IMR-90 (cell line): ENCODE data around the gene ATG4A. TPM values are rescaled to one million over a fixed set of nuclear protein-coding genes. Genes with fewer than 3 reads are reported as not detected.

Experiments used
- ATAC-seq: fragments of 200-7000 bp; cut with Tn5 transposase; 2 replicates; pipeline ENCODE4 v1.9.1; 2020; ENCODE audit warnings: low read depth, mild to moderate bottlenecking, moderate library complexity
- BruUV-seq: library from RNA; stranded (reverse); fragments of 400-500 nt; replicated peaks from 2 replicates; lab custom pipeline; 2021; lab: Mats Ljungman, UMichigan
- CTCF ChIA-PET: fragments of 300-600 bp; formaldehyde crosslinking; extraction: SDS; loops from one replicate; lab custom pipeline; 2021; ENCODE audit warnings: antibody characterized with exemption; lab: Yijun Ruan, JAX
- POLR2A ChIA-PET: fragments of 300-600 bp; sonication (Branson Sonifier 250); formaldehyde crosslinking; loops from one replicate; lab custom pipeline; 2022; ENCODE audit warnings: antibody characterized with exemption; ENCODE audit not compliant: unreplicated experiment; lab: Charles Lee
- DNase-seq: peaks from one replicate; pipeline ENCODE4 v3.0.0; 2013
- H2AFZ ChIP-seq: replicated peaks from 2 replicates; pipeline ENCODE3; 2013; ENCODE audit warnings: low read length, mild to moderate bottlenecking; ENCODE audit not compliant: poor library complexity
- H2AK5ac ChIP-seq: 2 replicates; pipeline ENCODE4 v1.6.1; 2013; ENCODE audit warnings: low read depth, low read length, inconsistent platforms
- H2AK9ac ChIP-seq: replicated peaks from 2 replicates; pipeline ENCODE3; 2013; ENCODE audit warnings: mild to moderate bottlenecking, low read depth, low read length, moderate library complexity; ENCODE audit not compliant: poor library complexity
- H2BK120ac ChIP-seq: 2 replicates; pipeline ENCODE4 v1.6.1; 2013; ENCODE audit warnings: low read depth, low read length, inconsistent platforms
- H2BK15ac ChIP-seq: 3 replicates; pipeline ENCODE4 v1.6.1; 2013; ENCODE audit warnings: low read depth, low read length, inconsistent platforms
- H2BK20ac ChIP-seq: 2 replicates; pipeline ENCODE4 v1.6.1; 2013; ENCODE audit warnings: low read depth, mild to moderate bottlenecking, inconsistent platforms, low read length, moderate library complexity
- H2BK5ac ChIP-seq: 2 replicates; pipeline ENCODE4 v1.6.1; 2013; ENCODE audit warnings: mild to moderate bottlenecking, low read depth, low read length, inconsistent platforms; ENCODE audit not compliant: poor library complexity, severe bottlenecking
- H3K14ac ChIP-seq: replicated peaks from 2 replicates; pipeline ENCODE4 v1.6.1; 2013; ENCODE audit warnings: low read depth, low read length, inconsistent platforms
- H3K18ac ChIP-seq: 2 replicates; pipeline ENCODE4 v1.6.1; 2013; ENCODE audit warnings: low read depth, low read length, control low read depth
- H3K23ac ChIP-seq: 2 replicates; pipeline ENCODE4 v1.6.1; 2013; ENCODE audit warnings: low read depth, low read length, inconsistent platforms
- H3K27ac ChIP-seq: 2 replicates; pipeline ENCODE4 v1.5.1; 2013; ENCODE audit warnings: mild to moderate bottlenecking, control low read depth, low read length; ENCODE audit not compliant: insufficient read depth
- H3K27me3 ChIP-seq: 2 replicates; pipeline ENCODE4 v1.6.1; 2013; ENCODE audit warnings: low read length; ENCODE audit not compliant: control insufficient read depth, insufficient read depth
- H3K36me3 ChIP-seq: 2 replicates; pipeline ENCODE4 v1.6.1; 2013; ENCODE audit warnings: low read length, mixed read lengths; ENCODE audit not compliant: control insufficient read depth, insufficient read depth
- H3K4ac ChIP-seq: 2 replicates; pipeline ENCODE4 v1.6.1; 2013; ENCODE audit warnings: low read depth, low read length, inconsistent platforms
- H3K4me1 ChIP-seq: 2 replicates; pipeline ENCODE4 v1.6.1; 2013; ENCODE audit warnings: low read length, mixed read lengths; ENCODE audit not compliant: control insufficient read depth, insufficient read depth
- H3K4me2 ChIP-seq: 2 replicates; pipeline ENCODE4 v1.6.1; 2013; ENCODE audit warnings: low read depth, mild to moderate bottlenecking, control low read depth, low read length, moderate library complexity
- H3K4me3 ChIP-seq: 2 replicates; pipeline ENCODE4 v1.5.1; 2013; ENCODE audit warnings: low read depth, mild to moderate bottlenecking, control low read depth, low read length, moderate library complexity; ENCODE audit not compliant: insufficient read depth
- H3K56ac ChIP-seq: 2 replicates; pipeline ENCODE4 v1.6.1; 2013; ENCODE audit warnings: low read length, inconsistent platforms; ENCODE audit not compliant: insufficient read depth; ENCODE audit errors: extremely low read depth
- H3K79me1 ChIP-seq, 2 experiments: 2 replicates each; pipeline ENCODE4 v1.6.1; 2013; ENCODE audit warnings: low read length in 2 of 2, inconsistent platforms in 1 of 2, low read depth in 1 of 2
- H3K9ac ChIP-seq: 2 replicates; pipeline ENCODE4 v1.6.1; 2013; ENCODE audit warnings: low read depth, low read length, control low read depth
- H3K9me1 ChIP-seq: 2 replicates; pipeline ENCODE4 v1.6.1; 2013; ENCODE audit warnings: low read length, inconsistent platforms; ENCODE audit not compliant: insufficient read depth
- H3K9me3 ChIP-seq: 2 replicates; pipeline ENCODE4 v1.6.1; 2013; ENCODE audit warnings: low read length; ENCODE audit not compliant: control insufficient read depth, insufficient read depth
- H4K20me1 ChIP-seq: 2 replicates; pipeline ENCODE4 v1.6.1; 2013; ENCODE audit warnings: low read length, inconsistent platforms; ENCODE audit not compliant: insufficient read depth
- H4K5ac ChIP-seq: 2 replicates; pipeline ENCODE4 v1.6.1; 2013; ENCODE audit warnings: mild to moderate bottlenecking, low read depth, low read length, control low read depth
- H4K8ac ChIP-seq, 2 experiments: 2 replicates each; pipeline ENCODE4 v1.6.1; 2013; ENCODE audit warnings: low read depth in 2 of 2, low read length in 2 of 2, control low read depth in 1 of 2, inconsistent platforms in 1 of 2
- H4K91ac ChIP-seq: 2 replicates; pipeline ENCODE4 v1.6.1; 2013; ENCODE audit warnings: low read depth, low read length, inconsistent platforms; ENCODE audit not compliant: insufficient read depth
- CHD1 ChIP-seq: IDR thresholded peaks from 2 replicates; pipeline ENCODE4 v1.6.1; 2012; ENCODE audit warnings: low read depth, low read length, improper control_type of control experiment
- NFE2L2 ChIP-seq: fragments of 150-350 bp; IDR thresholded peaks from 2 replicates; pipeline ENCODE4 v1.6.1; 2016; ENCODE audit warnings: low read depth, mild to moderate bottlenecking, low read length
- WGBS, 2 experiments: methylation state at CpG; one replicate each; pipeline versions ENCODE4 v1.1.5 to v1.1.7; 2013; ENCODE audit warnings: missing lambda C conversion rate in 2 of 2; ENCODE audit not compliant: insufficient read length in 1 of 2; ENCODE audit errors: extremely low coverage in 2 of 2; 5-methylcytosine and 5-hydroxymethylcytosine counted together
- dilution Hi-C: fragments of 300-500 bp; cut with HindIII; formaldehyde crosslinking; loops from one replicate; pipeline ENCODE4 v1.14.3; 2018; ENCODE audit warnings: low sequenced_read_pairs; ENCODE audit not compliant: unreplicated experiment
- in situ Hi-C: fragments of 300-500 bp; cut with MboI; formaldehyde crosslinking; loops from 3 replicates; pipeline ENCODE4 v1.14.3; 2019; ENCODE audit warnings: low sequenced_read_pairs, inconsistent platforms, mixed read lengths
- intact Hi-C: fragments of 100-400 bp; cut with micrococcal nuclease; formaldehyde crosslinking; loops from 2 replicates; pipeline ENCODE4 v1.10.0; 2022
- polyA plus RNA-seq, 3 experiments: library from polyadenylated mRNA; depleted of rRNA; stranded (reverse); fragments of >200 nt; gene quantifications; 2 replicates each; pipeline ENCODE4 v1.2.3, GENCODE V29; 2012; ENCODE audit warnings: low replicate concordance in 1 of 3
- total RNA-seq: library from RNA; depleted of rRNA; stranded (reverse); fragments of >200 nt; gene quantifications from 2 replicates; pipeline ENCODE4 v1.2.3, GENCODE V29; 2012

ATG4A gene
- total and polyA plus RNA-seq, 2 of the 4 experiments (the other 2 are of a cell fraction) = 8.2 to 14.7 TPM

- no peak overlapping the region for H3K4me2 ChIP-seq
- H3K14ac ChIP-seq = no peak overlapping the region
- H2AK9ac ChIP-seq = no peak overlapping the region
- no peaks in the 10 kb centered on the region for H3K79me1 ChIP-seq
- no peak overlapping the region for H3K27ac ChIP-seq
- DNase-seq (peak; percentile 29), ATAC-seq (no peak)
- no peak overlapping the region for H4K5ac ChIP-seq
- no peak overlapping the region for H2BK20ac ChIP-seq
- POLR2A ChIA-PET = no interaction called here
- H3K9me1 ChIP-seq = no peaks in the 10 kb centered on the region; the same call in 1 of the 2 replicates
- in situ Hi-C loops = no loop called here
- no peak overlapping the region for H3K9ac ChIP-seq
- intact Hi-C loops = loop anchor here (10.0 kb wide), 1 partner anchor 137 kb away; no protein-coding TSS in a partner anchor
- peaks cover 6% of the 10 kb centered on the region; the same call in 1 of the 2 replicates for H3K27me3 ChIP-seq
- H3K56ac ChIP-seq = no peak overlapping the region
- CTCF ChIA-PET = no interaction called here
- H4K91ac ChIP-seq = no peak overlapping the region
- no peak overlapping the region for H3K4me3 ChIP-seq
- WGBS, 2 experiments = no CpG with 5 or more reads among the region's 5 CpGs
- no TSS peak for BruUV-seq
- no peak overlapping the region for H2AFZ ChIP-seq
- H3K18ac ChIP-seq = no peak overlapping the region
- H4K20me1 ChIP-seq = no peaks in the 10 kb centered on the region
- H3K4ac ChIP-seq = no peak overlapping the region
- H2AK5ac ChIP-seq = no peak overlapping the region
- TF ChIP-seq CHD1 (no peak), NFE2L2 (no peak)
- no peaks in the 10 kb centered on the region for H3K36me3 ChIP-seq
- no peak overlapping the region for H2BK5ac ChIP-seq
- H3K4me1 ChIP-seq = no peaks in the 10 kb centered on the region; the same call in 1 of the 2 replicates
- H3K9me3 ChIP-seq = no peaks in the 10 kb centered on the region
- no peak overlapping the region for H3K23ac ChIP-seq
- dilution Hi-C loops = no loop called here
- no peak overlapping the region for H4K8ac ChIP-seq
- H2BK120ac ChIP-seq = no peak overlapping the region
- H2BK15ac ChIP-seq = no peak overlapping the region
Observed at GRCh38 chrX:108167211-108167872, 75.8 kb downstream of the ATG4A start.
